ENCODE results near the gene NME9.

DNA sequence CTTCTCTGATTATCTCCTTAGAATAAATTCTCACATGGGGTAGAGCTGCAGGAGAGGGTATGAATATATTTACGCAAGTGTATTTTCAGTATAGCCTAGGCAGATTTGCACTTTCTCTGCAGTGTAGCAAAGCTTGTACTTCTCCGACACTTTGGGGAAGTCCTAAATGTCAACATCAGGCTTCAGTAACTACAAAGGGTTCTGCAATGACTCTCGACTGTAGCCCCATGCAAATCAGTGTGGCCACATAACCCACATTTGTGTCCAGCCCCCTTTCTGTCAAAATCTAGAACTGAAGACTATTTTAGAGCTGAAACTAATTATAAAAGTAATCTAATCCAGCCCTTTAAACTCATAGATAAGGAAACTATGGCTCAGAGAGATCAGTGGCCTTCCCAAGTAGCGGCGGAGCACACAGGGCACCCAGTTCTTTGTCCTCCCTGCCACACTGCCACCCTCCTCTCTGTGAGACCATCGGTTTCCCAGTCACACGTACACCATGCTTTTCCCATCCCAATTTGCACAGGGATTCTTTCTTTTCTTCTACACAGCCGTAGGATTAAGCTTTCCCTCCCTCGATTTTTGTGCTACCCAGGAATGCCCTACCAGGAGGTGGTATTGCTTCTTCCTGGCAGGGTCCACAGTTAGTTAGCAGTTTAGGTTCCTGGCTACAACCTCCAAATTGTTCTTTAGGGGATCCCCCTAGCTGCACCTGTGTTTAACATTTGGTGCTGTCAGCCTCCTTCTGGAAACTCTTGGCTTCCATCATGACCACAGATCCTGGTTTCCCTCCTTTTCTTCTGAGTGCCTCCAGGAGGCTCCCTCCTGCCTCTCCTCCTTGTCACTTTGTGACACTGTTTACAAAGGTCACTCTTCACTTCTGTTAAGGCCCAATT lies 41.7 kb upstream of the NME9 start:
- TF ChIP-seq POLR2AphosphoS5 (IDR thresholded peaks at IDR 0.05), result no peak
- TF ChIP-seq, protein P1, sequence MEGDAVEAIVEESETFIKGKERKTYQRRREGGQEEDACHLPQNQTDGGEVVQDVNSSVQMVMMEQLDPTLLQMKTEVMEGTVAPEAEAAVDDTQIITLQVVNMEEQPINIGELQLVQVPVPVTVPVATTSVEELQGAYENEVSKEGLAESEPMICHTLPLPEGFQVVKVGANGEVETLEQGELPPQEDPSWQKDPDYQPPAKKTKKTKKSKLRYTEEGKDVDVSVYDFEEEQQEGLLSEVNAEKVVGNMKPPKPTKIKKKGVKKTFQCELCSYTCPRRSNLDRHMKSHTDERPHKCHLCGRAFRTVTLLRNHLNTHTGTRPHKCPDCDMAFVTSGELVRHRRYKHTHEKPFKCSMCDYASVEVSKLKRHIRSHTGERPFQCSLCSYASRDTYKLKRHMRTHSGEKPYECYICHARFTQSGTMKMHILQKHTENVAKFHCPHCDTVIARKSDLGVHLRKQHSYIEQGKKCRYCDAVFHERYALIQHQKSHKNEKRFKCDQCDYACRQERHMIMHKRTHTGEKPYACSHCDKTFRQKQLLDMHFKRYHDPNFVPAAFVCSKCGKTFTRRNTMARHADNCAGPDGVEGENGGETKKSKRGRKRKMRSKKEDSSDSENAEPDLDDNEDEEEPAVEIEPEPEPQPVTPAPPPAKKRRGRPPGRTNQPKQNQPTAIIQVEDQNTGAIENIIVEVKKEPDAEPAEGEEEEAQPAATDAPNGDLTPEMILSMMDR (IDR thresholded peaks at IDR 0.05), result no peak

All from sigmoid colon (tissue), 4 donors.